Glutamatergic neuron (in vitro differentiated cells): ENCODE results near the gene CYP2W1. TPM values are rescaled to one million over a fixed set of nuclear protein-coding genes. Genes with fewer than 3 reads are reported as not detected.

ENCODE experiments used
- DNase-seq: peaks from one replicate; pipeline ENCODE4 v3.0.0; 2022
- H3K27ac Mint-ChIP-seq: one replicate; pipeline ENCODE4 v1.8.0; 2020; ENCODE audit warnings: mild to moderate bottlenecking, mixed read lengths, inconsistent platforms; ENCODE audit not compliant: unreplicated experiment
- H3K27me3 Mint-ChIP-seq: one replicate; pipeline ENCODE4 v1.8.0; 2020; ENCODE audit warnings: mild to moderate bottlenecking, moderate library complexity, mixed read lengths, inconsistent platforms; ENCODE audit not compliant: unreplicated experiment
- H3K36me3 Mint-ChIP-seq: one replicate; pipeline ENCODE4 v1.8.0; 2020; ENCODE audit warnings: mild to moderate bottlenecking, mixed read lengths, inconsistent platforms; ENCODE audit not compliant: unreplicated experiment
- H3K4me1 Mint-ChIP-seq: one replicate; pipeline ENCODE4 v1.8.0; 2020; ENCODE audit warnings: mild to moderate bottlenecking, low read depth, mixed read lengths, inconsistent platforms; ENCODE audit not compliant: unreplicated experiment
- H3K4me3 Mint-ChIP-seq: one replicate; pipeline ENCODE4 v1.8.0; 2020; ENCODE audit warnings: mild to moderate bottlenecking, mixed read lengths, inconsistent platforms; ENCODE audit not compliant: unreplicated experiment
- H3K9me3 Mint-ChIP-seq: one replicate; pipeline ENCODE4 v1.8.0; 2020; ENCODE audit warnings: mild to moderate bottlenecking, moderate library complexity, mixed read lengths, inconsistent platforms; ENCODE audit not compliant: unreplicated experiment
- total RNA-seq: library from RNA; stranded (reverse); fragmentation: NEBNext Ultra II Directional; extraction: Animal tissue kit (Norgen Biotek cat#: 25700); gene quantifications from one replicate; pipeline ENCODE4 v1.2.1, GENCODE V29; 2021; ENCODE audit not compliant: unreplicated experiment
- TF ChIP-seq, protein P1 (sequence below): fragments of 200-600 bp; sonication (generic); IDR thresholded peaks from one replicate; pipeline ENCODE4 v1.5.0; 2021; ENCODE audit not compliant: partially characterized antibody, unreplicated experiment

The CYP2W1 gene
- total RNA-seq, 1 donor from 2014 or later = 1.3 TPM

- Mint-ChIP-seq H3K9me3 (peaks cover 5% of the 10 kb centered on the region), H3K36me3 (no peaks in the 10 kb centered on the region), H3K4me3 (peak within 1 kb of the TSS; percentile 95), H3K4me1 (peaks cover 21% of the 10 kb centered on the region), H3K27ac (peak within 1 kb of the TSS; percentile 82), H3K27me3 (no peaks in the 10 kb centered on the region)
- TF ChIP-seq, protein P1, sequence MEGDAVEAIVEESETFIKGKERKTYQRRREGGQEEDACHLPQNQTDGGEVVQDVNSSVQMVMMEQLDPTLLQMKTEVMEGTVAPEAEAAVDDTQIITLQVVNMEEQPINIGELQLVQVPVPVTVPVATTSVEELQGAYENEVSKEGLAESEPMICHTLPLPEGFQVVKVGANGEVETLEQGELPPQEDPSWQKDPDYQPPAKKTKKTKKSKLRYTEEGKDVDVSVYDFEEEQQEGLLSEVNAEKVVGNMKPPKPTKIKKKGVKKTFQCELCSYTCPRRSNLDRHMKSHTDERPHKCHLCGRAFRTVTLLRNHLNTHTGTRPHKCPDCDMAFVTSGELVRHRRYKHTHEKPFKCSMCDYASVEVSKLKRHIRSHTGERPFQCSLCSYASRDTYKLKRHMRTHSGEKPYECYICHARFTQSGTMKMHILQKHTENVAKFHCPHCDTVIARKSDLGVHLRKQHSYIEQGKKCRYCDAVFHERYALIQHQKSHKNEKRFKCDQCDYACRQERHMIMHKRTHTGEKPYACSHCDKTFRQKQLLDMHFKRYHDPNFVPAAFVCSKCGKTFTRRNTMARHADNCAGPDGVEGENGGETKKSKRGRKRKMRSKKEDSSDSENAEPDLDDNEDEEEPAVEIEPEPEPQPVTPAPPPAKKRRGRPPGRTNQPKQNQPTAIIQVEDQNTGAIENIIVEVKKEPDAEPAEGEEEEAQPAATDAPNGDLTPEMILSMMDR = no peak
- DNase-seq = peak; percentile 93
These were observed 7.9 kb upstream of the CYP2W1 start, which contains the start of gene COX19 for GRCh38 chr7:974820-975681. Gene COX19, minus strand, starts transcription at chr7:975549. Its CDS starts 40 bp downstream, at chr7:975509.

GRCh38 chr7:975702-976473 lies 7.1 kb upstream of the CYP2W1 start:
- no peak overlapping the region for H3K27ac Mint-ChIP-seq
- H3K36me3 Mint-ChIP-seq = no peaks in the 10 kb centered on the region
- no peak overlapping the region for H3K4me3 Mint-ChIP-seq
- peaks cover 5% of the 10 kb centered on the region for H3K9me3 Mint-ChIP-seq
- peaks cover 23% of the 10 kb centered on the region for H3K4me1 Mint-ChIP-seq
- no peak for DNase-seq
- peaks cover under 1% of the 10 kb centered on the region for H3K27me3 Mint-ChIP-seq
- TF ChIP-seq, protein P1 = no peak

DNA sequence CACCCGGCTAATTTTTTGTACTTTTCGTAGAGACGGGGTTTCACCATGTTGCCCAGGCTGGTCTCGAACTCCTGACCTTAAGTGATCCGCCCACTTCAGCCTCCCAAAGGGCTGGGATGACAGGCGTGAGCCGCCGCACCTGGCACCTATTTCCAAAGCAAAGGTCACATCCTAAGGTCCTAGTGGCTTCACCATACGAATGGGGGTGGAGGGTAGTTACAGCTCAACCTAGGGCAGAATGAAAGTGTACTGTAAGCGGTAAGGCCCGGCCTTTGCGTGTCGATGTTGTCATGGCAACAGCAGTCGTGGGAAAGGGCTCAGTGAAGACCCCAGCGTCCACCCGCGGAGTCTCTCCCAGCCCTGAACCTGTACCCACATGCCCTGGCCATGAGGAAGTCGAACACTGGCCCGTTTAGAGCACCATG lies 6.1 kb upstream of the CYP2W1 start:
- Mint-ChIP-seq H3K4me3 (no peak overlapping the region), H3K36me3 (no peaks in the 10 kb centered on the region), H3K9me3 (peaks cover 10% of the 10 kb centered on the region), H3K27ac (no peak overlapping the region), H3K4me1 (peaks cover 16% of the 10 kb centered on the region), H3K27me3 (peaks cover 6% of the 10 kb centered on the region)
- no peak for DNase-seq
- TF ChIP-seq, protein P1 = no peak

DNA sequence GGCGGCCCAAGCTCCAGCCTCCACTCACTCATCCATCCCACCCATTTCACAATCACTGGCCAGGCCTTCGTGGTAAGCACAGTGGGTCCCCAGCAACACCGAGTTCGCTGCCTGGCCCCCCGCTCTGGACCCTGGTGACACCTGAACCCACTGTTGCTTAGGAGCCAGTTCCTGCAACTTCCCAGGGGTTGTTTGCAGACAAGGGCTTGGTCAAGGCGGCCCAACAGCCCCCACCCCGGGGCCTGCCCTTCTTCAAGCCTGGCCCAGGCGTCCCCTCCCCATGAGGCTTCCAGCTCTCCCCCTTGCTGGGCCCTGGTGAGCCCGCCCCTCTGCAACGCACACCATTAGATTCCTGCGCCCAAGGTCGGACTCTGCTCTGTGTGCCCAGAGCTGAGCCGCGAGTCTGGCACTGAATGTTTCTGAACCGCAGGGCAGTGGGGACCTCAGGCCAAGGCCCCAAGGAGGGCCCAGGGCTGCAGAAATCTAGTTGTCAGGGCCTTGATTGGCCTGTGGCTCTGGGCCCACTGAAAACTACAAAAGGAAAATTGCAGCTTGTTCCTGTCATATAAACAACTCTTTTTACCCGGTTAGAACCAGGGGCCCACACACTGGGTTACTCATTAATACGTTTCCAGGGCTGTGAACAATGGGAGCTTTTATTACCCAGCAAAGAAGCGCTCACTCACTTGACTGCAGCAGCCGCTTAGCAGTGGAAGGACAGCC lies 5.5 kb upstream of the CYP2W1 start:
- Mint-ChIP-seq H3K36me3 (no peaks in the 10 kb centered on the region), H3K27me3 (peaks cover 11% of the 10 kb centered on the region), H3K4me3 (no peak overlapping the region), H3K27ac (peak overlapping the region; percentile 62), H3K9me3 (peaks cover 13% of the 10 kb centered on the region), H3K4me1 (peaks cover 10% of the 10 kb centered on the region)
- TF ChIP-seq, protein P1 = no peak
- DNase-seq = no peak
